ENCODE measurements around the gene MPG.

MPG gene

GRCh38 chr16:105521-105920 is 27.5 kb downstream of the MPG start:
- H2AFZ ChIP-seq (ENCODE audit: low read depth, low read length, severe bottlenecking): no peak overlapping the region
- TF ChIP-seq EZH2phosphoT487 (conservative IDR thresholded peaks at IDR 0.05; ENCODE audit: low read length): no peak
- TF ChIP-seq, protein P1, sequence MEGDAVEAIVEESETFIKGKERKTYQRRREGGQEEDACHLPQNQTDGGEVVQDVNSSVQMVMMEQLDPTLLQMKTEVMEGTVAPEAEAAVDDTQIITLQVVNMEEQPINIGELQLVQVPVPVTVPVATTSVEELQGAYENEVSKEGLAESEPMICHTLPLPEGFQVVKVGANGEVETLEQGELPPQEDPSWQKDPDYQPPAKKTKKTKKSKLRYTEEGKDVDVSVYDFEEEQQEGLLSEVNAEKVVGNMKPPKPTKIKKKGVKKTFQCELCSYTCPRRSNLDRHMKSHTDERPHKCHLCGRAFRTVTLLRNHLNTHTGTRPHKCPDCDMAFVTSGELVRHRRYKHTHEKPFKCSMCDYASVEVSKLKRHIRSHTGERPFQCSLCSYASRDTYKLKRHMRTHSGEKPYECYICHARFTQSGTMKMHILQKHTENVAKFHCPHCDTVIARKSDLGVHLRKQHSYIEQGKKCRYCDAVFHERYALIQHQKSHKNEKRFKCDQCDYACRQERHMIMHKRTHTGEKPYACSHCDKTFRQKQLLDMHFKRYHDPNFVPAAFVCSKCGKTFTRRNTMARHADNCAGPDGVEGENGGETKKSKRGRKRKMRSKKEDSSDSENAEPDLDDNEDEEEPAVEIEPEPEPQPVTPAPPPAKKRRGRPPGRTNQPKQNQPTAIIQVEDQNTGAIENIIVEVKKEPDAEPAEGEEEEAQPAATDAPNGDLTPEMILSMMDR (IDR thresholded peaks at IDR 0.05; ENCODE audit: insufficient read depth, low read length, poor library complexity, severe bottlenecking): no peak
- H3K9ac ChIP-seq (ENCODE audit: low read length): no peak overlapping the region
- no peaks in the 10 kb centered on the region for H3K9me2 ChIP-seq (replicated peaks; ENCODE audit: insufficient read depth, low read length)
- no peak overlapping the region for H3K27ac ChIP-seq (ENCODE audit: low read depth, low read length)
- no peaks in the 10 kb centered on the region for H3K36me3 ChIP-seq (ENCODE audit: low read length)
- H3K9me3 ChIP-seq (ENCODE audit: insufficient read depth, low read length): no peaks in the 10 kb centered on the region
- no peak overlapping the region for H3K4me3 ChIP-seq (ENCODE audit: insufficient read depth, low read length, poor library complexity, severe bottlenecking)
- H3K79me2 ChIP-seq (ENCODE audit: insufficient read depth, low read length): no peaks in the 10 kb centered on the region
- no peaks in the 10 kb centered on the region for H4K20me1 ChIP-seq (ENCODE audit: low read depth, low read length)
- no peak overlapping the region for H3K4me2 ChIP-seq (ENCODE audit: low read depth, low read length, poor library complexity, severe bottlenecking)
- H3K27me3 ChIP-seq (ENCODE audit: low read length): no peaks in the 10 kb centered on the region
- no peaks in the 10 kb centered on the region for H3F3A ChIP-seq (ENCODE audit: insufficient read depth)

DNA sequence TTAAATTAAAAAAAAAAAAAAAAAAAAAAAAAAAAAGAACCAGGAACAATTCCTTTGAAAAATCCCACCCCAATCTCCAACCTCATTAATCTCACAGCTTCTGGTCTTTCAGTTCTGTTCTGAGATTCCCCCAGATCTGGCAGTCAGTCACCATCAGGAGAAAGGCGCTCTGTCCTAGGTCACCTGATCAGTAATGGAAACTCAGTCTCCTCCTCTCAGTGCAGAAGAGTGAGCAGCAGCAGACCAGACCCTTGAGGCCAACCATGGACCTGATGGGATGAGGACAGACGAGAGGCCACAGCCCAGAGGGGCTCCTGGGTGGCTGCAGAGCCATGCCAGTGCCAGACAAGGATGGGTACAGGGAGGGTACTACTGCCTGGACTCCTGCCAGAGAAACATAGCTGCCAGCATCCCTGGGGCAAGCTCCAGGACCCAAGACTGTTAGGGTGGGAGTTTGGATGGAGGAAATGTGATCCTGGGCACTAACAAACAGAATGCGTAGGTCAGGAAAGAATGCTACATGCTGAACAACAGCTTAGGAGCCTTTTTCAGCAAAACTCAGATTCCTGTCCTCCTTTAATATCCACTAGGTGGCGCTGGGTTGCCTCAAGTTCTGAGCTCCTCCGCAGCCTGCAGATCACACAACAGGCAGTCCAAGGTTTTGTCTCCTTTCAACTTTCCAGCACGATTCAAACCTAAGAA is 28.7 kb downstream of the MPG start:
- Histone ChIP-seq H3K9me2 (replicated peaks; ENCODE audit: insufficient read depth, low read length) (no peaks in the 10 kb centered on the region), H2AFZ (ENCODE audit: low read depth, low read length, severe bottlenecking) (no peak overlapping the region), H3K79me2 (ENCODE audit: insufficient read depth, low read length) (no peaks in the 10 kb centered on the region), H3K4me3 (ENCODE audit: insufficient read depth, low read length, poor library complexity, severe bottlenecking) (no peak overlapping the region), H3K27me3 (ENCODE audit: low read length) (no peaks in the 10 kb centered on the region), H3K4me2 (ENCODE audit: low read depth, low read length, poor library complexity, severe bottlenecking) (no peak overlapping the region), H3K36me3 (ENCODE audit: low read length) (no peaks in the 10 kb centered on the region), H3K9me3 (ENCODE audit: insufficient read depth, low read length) (no peaks in the 10 kb centered on the region), H3K9ac (ENCODE audit: low read length) (no peak overlapping the region), H3F3A (ENCODE audit: insufficient read depth) (no peaks in the 10 kb centered on the region), H3K27ac (ENCODE audit: low read depth, low read length) (no peak overlapping the region), H4K20me1 (ENCODE audit: low read depth, low read length) (no peaks in the 10 kb centered on the region)
- no peak for TF ChIP-seq EZH2phosphoT487 (conservative IDR thresholded peaks at IDR 0.05; ENCODE audit: low read length)
- TF ChIP-seq, protein P1 (IDR thresholded peaks at IDR 0.05; ENCODE audit: insufficient read depth, low read length, poor library complexity, severe bottlenecking): peak; percentile 67

GRCh38 chr16:112153-112840 is 34.3 kb downstream of the MPG start:
- Histone ChIP-seq H3K9ac (ENCODE audit: low read length) (no peak overlapping the region), H3K9me2 (replicated peaks; ENCODE audit: insufficient read depth, low read length) (no peaks in the 10 kb centered on the region), H3K27ac (ENCODE audit: low read depth, low read length) (no peak overlapping the region), H4K20me1 (ENCODE audit: low read depth, low read length) (no peaks in the 10 kb centered on the region), H3K4me2 (ENCODE audit: low read depth, low read length, poor library complexity, severe bottlenecking) (no peak overlapping the region), H2AFZ (ENCODE audit: low read depth, low read length, severe bottlenecking) (no peak overlapping the region), H3K27me3 (ENCODE audit: low read length) (no peaks in the 10 kb centered on the region), H3K79me2 (ENCODE audit: insufficient read depth, low read length) (no peaks in the 10 kb centered on the region; the same call in 1 of the 2 replicates), H3F3A (ENCODE audit: insufficient read depth) (0 out of 2 replicates have a peak, but pooled peaks cover 3% of the 10 kb centered on the region), H3K36me3 (ENCODE audit: low read length) (no peaks in the 10 kb centered on the region), H3K9me3 (ENCODE audit: insufficient read depth, low read length) (no peaks in the 10 kb centered on the region), H3K4me3 (ENCODE audit: insufficient read depth, low read length, poor library complexity, severe bottlenecking) (no peak overlapping the region)
- no peak for TF ChIP-seq EZH2phosphoT487 (conservative IDR thresholded peaks at IDR 0.05; ENCODE audit: low read length)
- TF ChIP-seq, protein P1 (IDR thresholded peaks at IDR 0.05; ENCODE audit: insufficient read depth, low read length, poor library complexity, severe bottlenecking): no peak
